ENCODE data around the gene F8.

DNA sequence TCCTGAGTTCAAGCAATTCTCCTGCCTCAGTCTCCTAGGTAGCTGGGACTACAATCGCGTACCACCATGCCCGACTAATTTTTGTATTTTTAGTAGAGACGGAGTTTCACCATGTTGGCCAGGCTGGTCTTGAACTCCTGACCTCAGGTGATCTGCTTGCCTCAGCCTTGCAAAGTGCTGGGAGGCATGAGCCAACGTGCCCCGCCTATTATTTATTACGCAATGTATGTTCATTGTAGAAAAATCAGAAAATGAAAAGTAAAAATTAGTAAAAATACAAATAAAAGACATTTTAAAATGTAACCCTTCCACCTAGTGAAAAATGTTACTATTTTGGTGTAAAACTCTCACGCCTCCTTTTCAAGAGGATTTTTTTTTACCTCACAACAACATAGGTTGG, 122.2 kb downstream of the F8 start:
- no peak for TF ChIP-seq CTCF (IDR thresholded peaks at IDR 0.05)
- no peak for TF ChIP-seq POLR2A (IDR thresholded peaks at IDR 0.05)
